Measurements from ENCODE around the gene QSOX1. TPM values are rescaled to one million over a fixed set of nuclear protein-coding genes. Genes with fewer than 3 reads are reported as not detected.

Gene QSOX1
- total RNA-seq, 1 donor = 81.9 TPM

- no peak for DNase-seq (ENCODE audit: low read depth in 2 of 3, low spot score in 2 of 3)
These were observed 56.6 kb downstream of the QSOX1 start for GRCh38 chr1:180211156-180211859.

- DNase-seq (ENCODE audit: low read depth in 2 of 3, low spot score in 2 of 3) = no peak
These were observed 57.2 kb downstream of the QSOX1 start for GRCh38 chr1:180211860-180212229.

DNA sequence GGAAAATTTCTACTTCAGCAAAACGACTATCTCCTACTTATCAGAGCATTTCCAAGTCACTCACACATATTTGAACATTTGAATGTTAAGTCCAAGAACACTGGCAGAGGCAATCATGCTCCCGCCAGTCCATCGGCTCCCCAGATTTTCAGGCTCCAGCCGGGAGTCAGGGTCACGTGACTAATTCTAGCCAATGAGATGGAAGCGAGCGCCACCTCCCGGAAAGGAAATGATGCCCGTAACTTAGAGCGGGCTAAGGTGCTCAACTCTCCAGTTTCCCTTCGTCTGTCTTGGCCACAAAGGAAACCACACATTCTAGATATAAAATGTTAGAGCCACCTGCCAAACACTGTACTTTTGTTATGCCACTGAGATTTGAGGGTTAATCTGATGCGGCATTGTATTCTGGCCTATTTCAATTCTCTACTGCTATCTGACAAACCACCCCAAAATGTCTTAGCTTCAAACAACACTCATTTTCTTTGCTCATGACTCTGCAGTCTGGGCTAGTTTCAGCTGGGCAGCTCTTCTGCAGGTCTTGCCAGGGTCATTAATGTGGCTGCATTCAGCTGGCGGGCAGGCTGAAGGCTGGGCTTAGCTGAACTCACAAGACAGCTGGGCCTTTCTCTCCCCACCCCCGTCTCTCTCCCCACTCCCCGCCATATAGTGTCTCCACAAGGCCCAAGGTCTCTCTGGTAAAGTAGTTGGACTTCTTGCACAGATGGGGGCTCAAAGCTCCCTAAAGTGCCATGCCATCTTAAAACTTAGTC is 58.9 kb downstream of the QSOX1 start:
- DNase-seq (ENCODE audit: low read depth in 2 of 3, low spot score in 2 of 3) = peak in 2 of 3 donors; percentile 12 to 34

GRCh38 chr1:180215856-180216625 is 61.4 kb downstream of the QSOX1 start:
- DNase-seq (ENCODE audit: low read depth in 2 of 3, low spot score in 2 of 3) = no peak

GRCh38 chr1:180217006-180217405 is 62.3 kb downstream of the QSOX1 start:
- DNase-seq (ENCODE audit: low read depth in 2 of 3, low spot score in 2 of 3) = no peak

GRCh38 chr1:180218806-180219765 is 64.4 kb downstream of the QSOX1 start:
- no peak for DNase-seq (ENCODE audit: low read depth in 2 of 3, low spot score in 2 of 3)

- DNase-seq (ENCODE audit: low read depth in 2 of 3, low spot score in 2 of 3) = no peak
These were observed 65.1 kb downstream of the QSOX1 start for GRCh38 chr1:180219776-180220175.

DNA sequence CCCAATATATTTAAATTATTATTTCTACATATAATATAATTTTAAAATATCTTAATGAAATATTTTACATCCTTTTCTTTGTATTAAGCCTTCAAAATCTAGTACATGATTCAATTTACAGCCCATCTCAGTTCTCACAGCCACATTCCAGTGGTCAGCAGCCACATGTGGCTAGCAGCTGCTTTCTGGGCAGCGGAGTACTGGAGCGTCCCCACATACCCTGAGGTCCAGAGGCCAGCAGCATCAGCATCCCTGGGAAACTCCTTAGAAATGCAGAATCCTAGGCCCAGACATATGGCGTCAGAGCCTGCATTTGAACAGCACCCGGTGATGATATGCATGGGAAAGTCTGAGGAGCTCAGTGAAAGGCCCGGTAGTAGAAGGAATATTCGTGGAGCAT is 66.8 kb downstream of the QSOX1 start:
- no peak for DNase-seq (ENCODE audit: low read depth in 2 of 3, low spot score in 2 of 3)

GRCh38 chr1:180224902-180225301 is 70.2 kb downstream of the QSOX1 start:
- no peak for DNase-seq (ENCODE audit: low read depth in 2 of 3, low spot score in 2 of 3)

DNA sequence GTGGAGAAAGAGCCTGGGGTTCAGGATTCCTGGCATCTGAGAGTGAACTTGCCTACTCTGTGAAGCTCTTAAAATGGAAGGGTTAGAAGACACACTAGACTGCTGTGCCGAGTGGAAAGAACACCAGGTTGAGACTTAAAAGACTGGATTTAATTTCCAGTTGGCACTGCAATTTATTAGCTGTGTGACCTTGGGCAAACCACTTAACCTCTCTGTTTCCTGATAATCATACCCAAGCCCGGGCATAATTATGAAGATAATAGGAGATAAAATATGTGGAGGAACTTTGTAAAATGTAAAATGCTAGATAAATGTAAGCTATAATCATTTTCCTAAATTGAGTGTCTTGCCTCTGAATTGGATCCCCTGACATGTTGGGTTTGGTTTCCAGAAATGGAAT is 70.7 kb downstream of the QSOX1 start:
- DNase-seq (ENCODE audit: low read depth in 2 of 3, low spot score in 2 of 3) = no peak

DNA sequence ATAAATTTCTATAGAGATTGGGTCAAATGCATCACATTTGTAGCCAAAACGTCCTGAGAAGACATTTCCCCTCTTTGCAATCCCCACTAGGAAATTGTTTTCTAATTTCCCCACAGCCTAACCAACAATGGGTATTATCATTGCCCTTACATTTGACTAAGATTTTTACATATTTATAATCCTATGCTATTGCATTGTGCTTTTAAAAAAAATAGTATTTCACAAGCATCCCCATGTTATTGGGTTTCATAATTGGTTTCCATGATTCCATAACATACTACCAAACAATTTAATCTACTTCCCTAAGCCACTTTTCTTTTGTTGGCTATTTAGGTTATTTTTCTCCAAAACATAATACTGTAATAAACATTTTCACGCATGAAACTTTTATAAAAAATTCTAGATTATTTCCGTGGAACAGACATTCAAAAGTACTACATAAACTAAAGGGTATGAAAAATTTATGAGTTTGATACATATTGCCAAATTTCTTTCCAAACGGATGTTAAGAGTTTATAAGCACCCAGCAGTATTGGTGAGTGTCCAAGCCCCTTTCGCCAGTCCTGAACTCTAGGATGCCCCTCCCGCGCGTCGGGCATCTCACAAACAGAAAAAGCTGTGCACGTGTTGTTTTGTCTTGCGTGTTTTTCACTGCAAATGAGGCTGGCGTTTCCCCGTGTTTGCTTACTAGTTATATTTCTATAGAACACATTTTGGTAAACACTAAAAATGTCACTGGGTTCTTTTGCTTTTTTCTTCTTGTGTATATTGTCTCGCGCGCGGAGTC is 73.4 kb downstream of the QSOX1 start:
- no peak for DNase-seq (ENCODE audit: low read depth in 2 of 3, low spot score in 2 of 3)

DNA sequence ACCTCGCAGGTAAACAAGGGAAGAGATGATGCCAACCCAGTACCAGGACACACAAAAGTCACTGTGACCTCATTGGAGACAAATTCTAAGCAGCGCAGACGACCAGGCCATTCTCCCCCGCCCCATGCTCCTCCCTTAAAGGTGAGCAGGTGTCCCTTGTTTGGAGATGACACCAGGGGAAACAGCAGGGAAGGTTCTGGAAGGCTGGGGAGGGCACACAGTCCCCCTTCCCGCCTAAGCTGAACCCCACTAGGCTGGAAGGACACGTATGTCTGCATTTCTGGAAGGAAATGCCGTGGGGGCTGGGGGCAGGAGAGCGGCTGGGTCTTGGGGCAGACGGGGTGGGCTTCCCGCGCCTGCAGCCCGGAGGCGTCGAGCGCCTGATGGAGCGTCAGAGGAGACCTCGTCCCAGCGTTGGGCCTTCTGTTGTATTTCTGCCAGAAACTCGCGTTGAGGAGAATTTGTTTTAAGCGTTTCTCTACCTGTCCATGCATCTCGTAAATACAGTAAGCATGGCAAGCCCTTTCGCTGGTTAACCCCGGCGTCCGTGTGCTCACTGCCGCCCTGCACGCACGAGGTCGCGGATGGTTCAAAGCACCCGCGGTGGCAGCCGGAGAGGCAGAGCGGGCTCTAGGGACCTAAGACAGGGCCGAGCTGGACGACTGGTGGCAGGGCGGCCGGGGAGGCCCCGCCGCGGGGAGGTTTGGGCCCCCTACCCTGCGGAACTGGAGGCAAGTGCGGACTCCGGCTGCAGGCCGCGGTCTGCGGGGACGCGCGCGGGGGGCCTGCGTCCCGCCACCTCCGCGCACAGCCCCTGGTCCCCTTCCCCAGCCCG is 74.2 kb downstream of the QSOX1 start:
- peak in 1 of 3 donors; percentile 34 for DNase-seq (ENCODE audit: low read depth in 2 of 3, low spot score in 2 of 3)

DNA sequence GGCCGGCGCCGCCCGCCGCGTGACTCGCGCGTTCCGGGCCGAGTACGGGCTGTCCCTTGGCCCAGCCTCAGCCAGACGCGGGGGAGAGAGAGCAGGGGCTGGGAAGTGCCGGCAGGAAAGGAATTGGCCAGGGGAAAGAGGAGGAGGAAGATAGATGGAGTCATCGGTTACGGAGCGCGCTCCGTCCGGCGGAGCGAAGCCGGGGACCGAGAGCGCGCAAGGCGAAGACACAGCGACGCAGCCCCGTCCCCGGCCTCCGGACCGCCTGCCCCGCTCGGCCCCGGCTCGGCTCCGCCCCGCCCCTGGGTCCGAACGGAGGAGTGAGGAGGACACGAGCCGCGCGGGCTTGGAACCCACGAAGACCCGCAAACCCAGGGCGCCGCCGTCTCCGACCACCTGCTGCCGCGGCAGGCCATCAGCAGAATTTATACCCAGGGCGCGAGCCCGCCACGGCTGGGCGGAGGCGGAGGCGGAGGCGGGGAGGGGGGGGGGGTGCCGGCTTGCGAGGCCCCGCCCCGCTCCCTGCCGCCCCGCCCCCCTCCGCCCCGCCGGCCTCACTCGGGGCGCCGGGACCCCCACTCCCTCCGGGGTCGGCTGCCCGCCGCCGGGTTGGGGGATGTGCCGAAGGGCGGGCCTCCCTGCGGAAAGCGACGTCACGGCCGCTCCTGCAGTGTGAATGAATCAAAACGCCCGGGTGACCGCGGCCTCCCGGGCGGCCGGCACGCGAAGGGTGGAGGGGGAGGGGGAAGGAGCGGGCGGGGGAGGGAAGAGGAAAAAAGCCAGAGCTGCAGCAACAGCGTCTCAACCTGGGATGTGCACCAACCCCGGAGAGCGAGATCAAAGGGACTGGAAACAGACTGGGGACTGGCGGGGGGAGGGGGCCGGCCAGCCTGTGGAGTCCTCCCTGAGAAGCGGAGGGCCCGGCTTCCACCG is 75.1 kb downstream of the QSOX1 start, which contains the start of gene LHX4:
TSS of gene LHX4 (plus strand) at position 782 of the 933 bp plus-strand sequence. CDS start 266 bp downstream, outside the sequence.
- peak in 1 of 3 donors; percentile 36 for DNase-seq (ENCODE audit: low read depth in 2 of 3, low spot score in 2 of 3)

GRCh38 chr1:180230416-180230790 is 75.7 kb downstream of the QSOX1 start:
- peak in 1 of 3 donors; percentile 15 for DNase-seq (ENCODE audit: low read depth in 2 of 3, low spot score in 2 of 3)

DNA sequence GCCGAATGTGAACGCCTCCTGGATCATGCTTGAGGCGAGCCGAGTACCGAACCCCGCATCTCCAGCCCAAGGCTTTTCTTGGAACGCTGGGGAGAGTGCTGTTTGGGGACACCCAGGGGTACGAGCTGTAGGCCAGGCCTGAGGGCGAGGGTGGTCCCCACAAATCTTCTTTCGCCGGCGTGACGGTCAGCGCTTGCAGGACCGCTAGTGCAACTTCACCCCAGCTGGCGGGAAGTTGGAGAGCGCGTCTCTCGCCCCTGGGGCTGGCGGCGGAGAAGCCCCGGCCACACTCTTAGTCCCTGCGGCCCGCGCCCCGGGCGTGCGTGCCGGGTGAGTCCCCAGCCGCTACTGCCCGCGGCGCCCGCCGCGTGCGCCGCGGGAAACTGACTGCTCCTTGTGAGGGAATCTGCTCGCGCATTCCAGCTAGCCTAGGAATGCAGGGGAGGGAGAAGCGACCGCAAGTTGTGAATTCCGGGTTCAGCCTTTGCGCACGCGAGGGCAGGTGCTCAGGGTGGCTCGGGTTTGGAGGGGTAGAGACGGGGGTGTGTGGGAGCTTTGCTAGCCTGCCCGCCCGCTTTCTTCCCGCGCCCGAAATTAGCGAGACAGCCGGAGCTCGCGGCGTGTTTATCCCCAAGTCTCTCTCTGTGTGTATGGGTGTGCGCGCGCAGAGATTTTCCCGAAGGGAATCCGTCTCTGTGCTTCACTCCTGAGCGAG is 76.3 kb downstream of the QSOX1 start:
- peak in 1 of 3 donors; percentile 28 for DNase-seq (ENCODE audit: low read depth in 2 of 3, low spot score in 2 of 3)

- DNase-seq (ENCODE audit: low read depth in 2 of 3, low spot score in 2 of 3) = peak in 1 of 3 donors; percentile 45
These were observed 76.8 kb downstream of the QSOX1 start for GRCh38 chr1:180231506-180231921.

DNA sequence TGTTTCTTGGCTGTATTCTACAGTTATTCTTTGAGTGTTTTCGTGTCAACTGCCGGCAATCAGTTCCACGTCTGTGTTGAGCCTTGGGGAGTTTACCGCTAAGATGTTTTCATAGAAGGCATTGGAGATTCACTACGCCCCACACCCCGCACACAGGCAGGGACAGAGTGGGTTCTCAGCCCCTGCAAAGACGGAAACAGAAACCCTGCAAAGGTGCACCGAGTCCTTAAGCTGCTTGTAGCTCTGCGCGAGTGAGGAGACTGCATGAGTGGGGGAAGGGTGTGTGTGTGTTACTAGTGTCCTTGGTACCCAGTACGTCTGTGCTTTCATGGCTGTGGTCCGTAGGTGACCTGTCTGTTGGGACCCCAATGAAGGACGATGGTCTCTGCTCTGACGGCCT is 77.3 kb downstream of the QSOX1 start:
- peak in 1 of 3 donors; percentile 19 for DNase-seq (ENCODE audit: low read depth in 2 of 3, low spot score in 2 of 3)
